Uterus (tissue), 4 donors: ENCODE results near the gene KCNJ10. TPM values are rescaled to one million over a fixed set of nuclear protein-coding genes. Genes with fewer than 3 reads are reported as not detected.
A peak's percentile ranks its signal among the peaks of the same experiment; 100 is the strongest.

ENCODE experiments used
- DNase-seq, 2 donors: peaks; one replicate each; pipeline ENCODE4 v3.0.0-alpha.2; 2019 to 2020
- H3K27ac ChIP-seq, 2 donors: fragments of 200-600 bp; sonication (generic); 1 replicate in 1 of 2; 2 replicates in 1 of 2; pipeline ENCODE4 v1.5.1; 2016 to 2018
- H3K27me3 ChIP-seq, 2 donors: fragments of 200-600 bp; sonication (generic); one replicate each; pipeline ENCODE4 v1.5.1; 2018 to 2019; ENCODE audit warnings: control low read depth in 1 of 2
- H3K36me3 ChIP-seq, 2 donors: fragments of 200-600 bp; sonication (generic); one replicate each; pipeline ENCODE4 v1.5.1; 2019; ENCODE audit warnings: control low read depth in 1 of 2
- H3K4me1 ChIP-seq, 2 donors: fragments of 200-600 bp; sonication (generic); one replicate each; pipeline ENCODE4 v1.5.1; 2018 to 2019; ENCODE audit warnings: control low read depth in 1 of 2
- H3K4me3 ChIP-seq, 2 donors: fragments of 200-600 bp; sonication (generic); 1 replicate in 1 of 2; 2 replicates in 1 of 2; pipeline ENCODE4 v1.5.1; 2018 to 2019; ENCODE audit warnings: mild to moderate bottlenecking in 1 of 2
- H3K9me3 ChIP-seq, 2 donors: fragments of 200-600 bp; sonication (generic); one replicate each; pipeline ENCODE4 v1.5.1; 2019; ENCODE audit warnings: control low read depth in 1 of 2
- CTCF ChIP-seq, 4 experiments: fragments of 200-600 bp in 2 of 4; fragments of 450-650 bp in 2 of 4; sonication (generic) in 2 of 4; IDR thresholded peaks; one replicate each; pipeline ENCODE4 v1.5.1; 2016 to 2019; ENCODE audit warnings: antibody characterized with exemption in 4 of 4, mild to moderate bottlenecking in 2 of 4, moderate library complexity in 1 of 4
- POLR2A ChIP-seq, 2 donors: fragments of 450-650 bp; IDR thresholded peaks; one replicate each; pipeline ENCODE4 v1.6.1; 2016; ENCODE audit warnings: antibody characterized with exemption in 2 of 2, mild to moderate bottlenecking in 1 of 2, moderate library complexity in 1 of 2
- intact Hi-C: fragments of 100-400 bp; cut with DNase I; formaldehyde crosslinking; loops from one replicate; pipeline ENCODE4 v1.15.1; 2023; ENCODE audit warnings: low total_unique reads
- total RNA-seq, 4 donors: library from RNA; depleted of rRNA in 3 of 4; stranded (reverse); fragments of >200 nt in 3 of 4; gene quantifications; one replicate each; pipeline versions ENCODE4 v1.1.0 to v1.2.4, GENCODE V29; 2014 to 2023
- donor health status: DM: yes; HTN: yes; CAD: no.

KCNJ10 gene
- total RNA-seq, 4 donors from 2014 or later, result 0.58 TPM; not detected in 3

- no peak for DNase-seq
- H3K4me3 ChIP-seq, result peak overlapping the region; percentile 64 to 83
- H3K4me1 ChIP-seq, result peaks cover 0 to 6% of the 10 kb centered on the region in 2 donors
- peak overlapping the region; percentile 74 to 76 for H3K27ac ChIP-seq
- no peaks in the 10 kb centered on the region for H3K9me3 ChIP-seq
- no peak for TF ChIP-seq CTCF (IDR thresholded peaks at IDR 0.05)
- TF ChIP-seq POLR2A (IDR thresholded peaks at IDR 0.05), result no peak
- intact Hi-C loops, result no loop called here
- H3K36me3 ChIP-seq, result no peaks in the 10 kb centered on the region
- H3K27me3 ChIP-seq, result no peaks in the 10 kb centered on the region
These were observed 39.1 kb downstream of the KCNJ10 start for GRCh38 chr1:160030657-160031364.

- Histone ChIP-seq H3K4me1 (peaks cover 0 to 6% of the 10 kb centered on the region in 2 donors), H3K27ac (no peak overlapping the region), H3K27me3 (no peaks in the 10 kb centered on the region), H3K9me3 (no peaks in the 10 kb centered on the region), H3K36me3 (no peaks in the 10 kb centered on the region), H3K4me3 (no peak overlapping the region)
- DNase-seq, result no peak
- TF ChIP-seq POLR2A (IDR thresholded peaks at IDR 0.05) (no peak), CTCF (IDR thresholded peaks at IDR 0.05) (no peak)
- intact Hi-C loops, result no loop called here
These were observed 41.5 kb downstream of the KCNJ10 start for GRCh38 chr1:160028426-160028825.

GRCh38 chr1:160025314-160025713 is 44.6 kb downstream of the KCNJ10 start:
- Histone ChIP-seq H3K4me1 (peaks cover 0 to 6% of the 10 kb centered on the region in 2 donors), H3K36me3 (no peaks in the 10 kb centered on the region), H3K9me3 (no peaks in the 10 kb centered on the region), H3K27me3 (no peaks in the 10 kb centered on the region), H3K4me3 (no peak overlapping the region), H3K27ac (no peak overlapping the region)
- TF ChIP-seq POLR2A (IDR thresholded peaks at IDR 0.05) (no peak), CTCF (IDR thresholded peaks at IDR 0.05) (no peak)
- intact Hi-C loops, result no loop called here
- no peak for DNase-seq

GRCh38 chr1:160024195-160024905 is 45.6 kb downstream of the KCNJ10 start:
- no peak overlapping the region for H3K27ac ChIP-seq
- no peaks in the 10 kb centered on the region for H3K9me3 ChIP-seq
- H3K36me3 ChIP-seq, result no peaks in the 10 kb centered on the region
- intact Hi-C loops, result no loop called here
- H3K27me3 ChIP-seq, result no peaks in the 10 kb centered on the region
- TF ChIP-seq POLR2A (IDR thresholded peaks at IDR 0.05), result no peak
- no peak for TF ChIP-seq CTCF (IDR thresholded peaks at IDR 0.05)
- H3K4me1 ChIP-seq, result peaks cover 0 to 6% of the 10 kb centered on the region in 2 donors
- H3K4me3 ChIP-seq, result no peak overlapping the region
- DNase-seq, result no peak
